HCT116 (cell line): Measurements from ENCODE around the gene BCHE. TPM values are rescaled to one million over a fixed set of nuclear protein-coding genes. Genes with fewer than 3 reads are reported as not detected.

Source experiments
- ATAC-seq: fragments of 200-7000 bp; cut with Tn5 transposase; 2 replicates; pipeline ENCODE4 v1.9.1; 2020; ENCODE audit warnings: mild to moderate bottlenecking, moderate library complexity
- BruUV-seq: library from RNA; stranded (reverse); fragments of 400-500 nt; replicated peaks from 2 replicates; lab custom pipeline; 2021; lab: Mats Ljungman, UMichigan
- CTCF ChIA-PET: fragments of 300-600 bp; sonication (Branson Sonifier 250); formaldehyde crosslinking; loops from one replicate; lab custom pipeline; 2021; ENCODE audit warnings: antibody characterized with exemption; lab: Charles Lee
- POLR2A ChIA-PET: fragments of 300-600, 350-600 bp; sonication (Branson Sonifier 250); formaldehyde crosslinking; loops from one replicate; lab custom pipeline; 2021; ENCODE audit warnings: antibody characterized with exemption; lab: Charles Lee
- RAD21 ChIA-PET, 2 experiments: fragments of 300-600 bp; sonication (Branson Sonifier 250); formaldehyde crosslinking; loops; one replicate each; lab custom pipeline; 2023; ENCODE audit warnings: low total read pairs in 2 of 2; ENCODE audit not compliant: uncharacterized antibody in 2 of 2, unreplicated experiment in 2 of 2, low non-redundant PET in 1 of 2; lab: Charles Lee
- DNase-seq: peaks from one replicate; pipeline ENCODE4 v3.0.0-alpha.2; 2010; ENCODE audit warnings: low read depth, low spot score
- H2AFZ ChIP-seq: fragments of 200-600 bp; shearing (Covaris generic), sonication (generic); 2 replicates; pipeline ENCODE4 v1.6.1; 2017; ENCODE audit warnings: low read depth, mixed run types, mixed read lengths, antibody characterized with exemption, low read length; ENCODE audit not compliant: poor library complexity, severe bottlenecking
- H3K27ac ChIP-seq: 2 replicates; pipeline ENCODE4 v1.5.1; 2012; ENCODE audit warnings: low read depth, low read length
- H3K27me3 ChIP-seq: fragments of 200-600 bp; sonication (generic); 2 replicates; pipeline ENCODE4 v1.6.1; 2016; ENCODE audit warnings: mixed run types, low read length, mixed read lengths; ENCODE audit not compliant: insufficient read depth
- H3K36me3 ChIP-seq, 2 experiments: fragments of 200-500 bp in 1 of 2; fragments of 200-600 bp in 1 of 2; sonication (Bioruptor generic) in 1 of 2; sonication (generic) in 1 of 2; 2 replicates each; pipeline versions ENCODE4 v1.5.1 to v1.6.1; 2014 to 2016; ENCODE audit warnings: low read length in 2 of 2, inconsistent platforms in 1 of 2, mixed read lengths in 1 of 2, mixed run types in 1 of 2; ENCODE audit not compliant: insufficient read depth in 2 of 2, control insufficient read depth in 1 of 2
- H3K4me1 ChIP-seq, 2 experiments: fragments of 200-600 bp in 1 of 2; sonication (generic) in 1 of 2; 2 replicates each; pipeline versions ENCODE4 v1.5.1 to v1.6.1; 2012 to 2017; ENCODE audit warnings: low read length in 2 of 2, inconsistent platforms in 1 of 2, mild to moderate bottlenecking in 1 of 2, mixed read lengths in 1 of 2, mixed run types in 1 of 2, moderate library complexity in 1 of 2; ENCODE audit not compliant: insufficient read depth in 2 of 2, control insufficient read depth in 1 of 2
- H3K4me2 ChIP-seq: fragments of 200-600 bp; sonication (generic); 2 replicates; pipeline ENCODE4 v1.6.1; 2017; ENCODE audit warnings: mixed run types, low read length, mixed read lengths
- H3K4me3 ChIP-seq, 2 experiments: fragments of 200-600 bp in 1 of 2; sonication (generic) in 1 of 2; replicated peaks in 1 of 2; 2 replicates each; pipeline ENCODE4 v1.5.1; 2011 to 2016; ENCODE audit warnings: low read length in 2 of 2, control low read depth in 1 of 2, low read depth in 1 of 2, mild to moderate bottlenecking in 1 of 2, mixed read lengths in 1 of 2, mixed run types in 1 of 2
- H3K79me2 ChIP-seq: fragments of 200-600 bp; sonication (generic); 2 replicates; pipeline ENCODE4 v1.6.1; 2017; ENCODE audit warnings: mild to moderate bottlenecking, mixed run types, low read length, moderate library complexity, mixed read lengths; ENCODE audit not compliant: insufficient read depth
- H3K9ac ChIP-seq: fragments of 200-600 bp; sonication (generic); 2 replicates; pipeline ENCODE4 v1.6.1; 2016; ENCODE audit warnings: low read length, mixed read lengths
- H3K9me2 ChIP-seq: fragments of 200-600 bp; sonication (generic), shearing (Covaris generic); 2 replicates; pipeline ENCODE4 v1.6.1; 2017; ENCODE audit warnings: mixed run types, mild to moderate bottlenecking, moderate library complexity; ENCODE audit not compliant: insufficient read depth
- H3K9me3 ChIP-seq, 2 experiments: fragments of 200-500 bp in 1 of 2; fragments of 200-600 bp in 1 of 2; sonication (Bioruptor generic) in 1 of 2; sonication (generic) in 1 of 2; 2 replicates each; pipeline ENCODE4 v1.6.1; 2014 to 2017; ENCODE audit warnings: low read length in 2 of 2, mixed read lengths in 2 of 2, inconsistent platforms in 1 of 2, low read depth in 1 of 2, mild to moderate bottlenecking in 1 of 2, mixed run types in 1 of 2, moderate library complexity in 1 of 2; ENCODE audit not compliant: control insufficient read depth in 1 of 2, insufficient read depth in 1 of 2
- H4K20me1 ChIP-seq: fragments of 200-600 bp; sonication (generic), shearing (Covaris generic); 2 replicates; pipeline ENCODE4 v1.6.1; 2017; ENCODE audit warnings: mixed run types, mild to moderate bottlenecking, moderate library complexity; ENCODE audit not compliant: insufficient read depth
- CBX3 ChIP-seq: IDR thresholded peaks from 2 replicates; pipeline ENCODE4 v1.6.1; 2012; ENCODE audit warnings: low read depth
- CTCF ChIP-seq, 3 experiments: fragments of 200-600 bp in 1 of 3; sonication (generic) in 1 of 3; IDR thresholded peaks in 2 of 3; conservative IDR thresholded peaks in 1 of 3; 2 replicates each; pipeline ENCODE4 v1.5.1; 2012 to 2017; ENCODE audit warnings: low read depth in 2 of 3, low read length in 2 of 3, antibody characterized with exemption in 1 of 3, borderline replicate concordance in 1 of 3, control low read depth in 1 of 3, mild to moderate bottlenecking in 1 of 3, mixed read lengths in 1 of 3, mixed run types in 1 of 3, moderate library complexity in 1 of 3; ENCODE audit not compliant: insufficient read depth in 1 of 3
- ELF1 ChIP-seq: IDR thresholded peaks from 2 replicates; pipeline ENCODE4 v1.6.1; 2012; ENCODE audit warnings: low read depth, borderline replicate concordance
- EZH2 ChIP-seq: fragments of 200-600 bp; sonication (generic); IDR thresholded peaks from 2 replicates; pipeline ENCODE4 v1.6.1; 2017; ENCODE audit warnings: antibody characterized with exemption, mixed run types
- POLR2AphosphoS5 ChIP-seq: IDR thresholded peaks from 2 replicates; pipeline ENCODE4 v1.6.1; 2011; ENCODE audit warnings: mild to moderate bottlenecking, low read depth, low read length, moderate library complexity
- SIN3A ChIP-seq: IDR thresholded peaks from 2 replicates; pipeline ENCODE4 v1.6.1; 2012; ENCODE audit warnings: low read depth
- SRF ChIP-seq: IDR thresholded peaks from 2 replicates; pipeline ENCODE4 v1.6.1; 2012; ENCODE audit warnings: low read depth
- TCF7L2 ChIP-seq: IDR thresholded peaks from 2 replicates; pipeline ENCODE4 v1.7.0; 2011; ENCODE audit warnings: borderline replicate concordance, inconsistent platforms; ENCODE audit not compliant: insufficient read depth, insufficient read length; ENCODE audit errors: extremely low read depth
- ZBTB33 ChIP-seq: IDR thresholded peaks from 2 replicates; pipeline ENCODE4 v1.6.1; 2011; ENCODE audit warnings: mild to moderate bottlenecking, low read length, moderate library complexity; ENCODE audit not compliant: insufficient replicate concordance; ENCODE audit errors: extremely low read depth
- ZFX ChIP-seq: fragments of 450-650 bp; IDR thresholded peaks from 2 replicates; pipeline ENCODE4 v1.6.1; 2017
- ZNF274 ChIP-seq: fragments of 200-500 bp; sonication (Bioruptor generic); IDR thresholded peaks from 2 replicates; pipeline ENCODE4 v1.6.1; 2014; ENCODE audit warnings: mild to moderate bottlenecking, low read depth, low read length, inconsistent platforms
- intact Hi-C: fragments of 100-400 bp; cut with micrococcal nuclease; formaldehyde crosslinking; loops from 2 replicates; pipeline ENCODE4 v1.10.0; 2022
- total RNA-seq: library from RNA; stranded (reverse); gene quantifications from one replicate; pipeline ENCODE4 v1.2.1, GENCODE V29; 2021; ENCODE audit not compliant: unreplicated experiment
- TF ChIP-seq, protein P1 (sequence below): IDR thresholded peaks from 2 replicates; pipeline ENCODE4 v1.6.1; 2012; ENCODE audit warnings: low read depth

Gene BCHE
- total RNA-seq, 1 experiment from 2014 or later = not detected

- ChIA-PET RAD21 (no interaction called here), CTCF (no interaction called here), POLR2A (no interaction called here)
- no peak overlapping the region for H2AFZ ChIP-seq
- no peak overlapping the region for H3K27ac ChIP-seq
- DNase-seq (no peak), ATAC-seq (no peak)
- no peaks in the 10 kb centered on the region for H3K36me3 ChIP-seq
- H3K79me2 ChIP-seq = no peaks in the 10 kb centered on the region
- intact Hi-C loops = no loop called here
- no peaks in the 10 kb centered on the region for H3K27me3 ChIP-seq
- no peaks in the 10 kb centered on the region for H3K9me3 ChIP-seq
- no peaks in the 10 kb centered on the region for H4K20me1 ChIP-seq
- no peaks in the 10 kb centered on the region for H3K9me2 ChIP-seq
- H3K4me1 ChIP-seq = no peaks in the 10 kb centered on the region
- no peak overlapping the region for H3K4me3 ChIP-seq
- no peak overlapping the region for H3K4me2 ChIP-seq
- no peak overlapping the region for H3K9ac ChIP-seq
- TF ChIP-seq CTCF (IDR thresholded peaks at IDR 0.05 in 2 of 3, conservative IDR thresholded peaks at IDR 0.05 in 1 of 3; ENCODE audit: borderline replicate concordance in 1 of 3, insufficient read depth in 1 of 3, low read depth in 2 of 3, low read length in 2 of 3) (no peak), TCF7L2 (no peak), ZBTB33 (no peak), POLR2AphosphoS5 (no peak), ZFX (no peak), EZH2 (no peak), SRF (no peak), ZNF274 (no peak), SIN3A (no peak), ELF1 (no peak), CBX3 (no peak)
- TF ChIP-seq, protein P1, sequence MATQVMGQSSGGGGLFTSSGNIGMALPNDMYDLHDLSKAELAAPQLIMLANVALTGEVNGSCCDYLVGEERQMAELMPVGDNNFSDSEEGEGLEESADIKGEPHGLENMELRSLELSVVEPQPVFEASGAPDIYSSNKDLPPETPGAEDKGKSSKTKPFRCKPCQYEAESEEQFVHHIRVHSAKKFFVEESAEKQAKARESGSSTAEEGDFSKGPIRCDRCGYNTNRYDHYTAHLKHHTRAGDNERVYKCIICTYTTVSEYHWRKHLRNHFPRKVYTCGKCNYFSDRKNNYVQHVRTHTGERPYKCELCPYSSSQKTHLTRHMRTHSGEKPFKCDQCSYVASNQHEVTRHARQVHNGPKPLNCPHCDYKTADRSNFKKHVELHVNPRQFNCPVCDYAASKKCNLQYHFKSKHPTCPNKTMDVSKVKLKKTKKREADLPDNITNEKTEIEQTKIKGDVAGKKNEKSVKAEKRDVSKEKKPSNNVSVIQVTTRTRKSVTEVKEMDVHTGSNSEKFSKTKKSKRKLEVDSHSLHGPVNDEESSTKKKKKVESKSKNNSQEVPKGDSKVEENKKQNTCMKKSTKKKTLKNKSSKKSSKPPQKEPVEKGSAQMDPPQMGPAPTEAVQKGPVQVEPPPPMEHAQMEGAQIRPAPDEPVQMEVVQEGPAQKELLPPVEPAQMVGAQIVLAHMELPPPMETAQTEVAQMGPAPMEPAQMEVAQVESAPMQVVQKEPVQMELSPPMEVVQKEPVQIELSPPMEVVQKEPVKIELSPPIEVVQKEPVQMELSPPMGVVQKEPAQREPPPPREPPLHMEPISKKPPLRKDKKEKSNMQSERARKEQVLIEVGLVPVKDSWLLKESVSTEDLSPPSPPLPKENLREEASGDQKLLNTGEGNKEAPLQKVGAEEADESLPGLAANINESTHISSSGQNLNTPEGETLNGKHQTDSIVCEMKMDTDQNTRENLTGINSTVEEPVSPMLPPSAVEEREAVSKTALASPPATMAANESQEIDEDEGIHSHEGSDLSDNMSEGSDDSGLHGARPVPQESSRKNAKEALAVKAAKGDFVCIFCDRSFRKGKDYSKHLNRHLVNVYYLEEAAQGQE = no peak
- BruUV-seq = no TSS peak
These were observed 87.4 kb downstream of the BCHE start for GRCh38 chr3:165749821-165750220.
